Cardiac fibroblast (primary cell): ENCODE data around the gene PDE6H.

Source experiments
- DNase-seq, 2 donors: peaks; one replicate each; pipeline versions ENCODE4 v3.0.0 to v3.0.0-alpha.2; 2010; ENCODE audit warnings: low read depth in 2 of 2
- H3K4me3 ChIP-seq, 2 donors: replicated peaks in 1 of 2; 1 replicate in 1 of 2; 2 replicates in 1 of 2; pipeline ENCODE4 v1.5.1; 2011; ENCODE audit warnings: low read depth in 2 of 2, low read length in 2 of 2, mild to moderate bottlenecking in 2 of 2, moderate library complexity in 1 of 2
- CTCF ChIP-seq: IDR thresholded peaks from one replicate; pipeline ENCODE4 v1.5.1; 2011; ENCODE audit warnings: low read depth, mild to moderate bottlenecking, low read length, inconsistent platforms

Gene PDE6H

DNA sequence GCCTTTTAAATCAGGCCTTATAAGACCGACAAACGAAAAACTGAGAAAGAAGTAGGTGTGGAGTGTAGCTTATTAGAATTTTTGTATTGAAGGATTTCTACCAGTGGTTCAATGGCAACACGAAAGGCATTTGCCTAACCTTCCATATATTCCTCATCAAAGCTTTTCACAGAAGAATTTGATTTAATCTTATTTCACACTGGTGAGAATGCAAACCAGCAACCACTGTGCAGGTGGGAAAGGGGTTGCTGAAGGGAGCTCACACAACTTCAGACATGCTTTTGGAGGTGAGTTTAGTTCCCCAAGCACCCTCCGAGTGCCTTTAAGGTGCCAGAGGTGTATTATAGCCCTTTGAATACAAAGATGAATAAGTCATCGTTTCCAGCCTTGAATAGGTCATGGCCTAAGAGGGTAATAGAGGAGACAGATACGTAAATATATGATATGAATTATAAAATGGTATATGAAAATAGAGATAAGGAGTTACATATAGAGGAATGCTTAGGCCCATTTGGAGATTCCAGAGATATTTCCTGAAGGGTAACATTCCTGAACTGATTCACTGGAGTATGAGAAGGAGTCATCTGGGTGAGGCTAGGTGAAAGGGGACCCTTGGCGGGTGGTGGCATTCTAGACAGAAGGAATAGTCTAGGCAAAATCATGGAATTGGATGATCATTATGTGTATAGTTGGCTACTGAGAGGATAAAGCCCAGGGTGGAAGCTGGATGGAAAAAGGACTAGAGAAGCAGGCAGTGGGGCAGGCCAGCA, 40.9 kb upstream of the PDE6H start:
- no peak for TF ChIP-seq CTCF
- no peak overlapping the region for H3K4me3 ChIP-seq
- DNase-seq = no peak

- TF ChIP-seq CTCF = no peak
- no peak overlapping the region for H3K4me3 ChIP-seq
- DNase-seq = no peak
Observed at GRCh38 chr12:14934511-14934910, 38.3 kb upstream of the PDE6H start.

- DNase-seq = no peak
- H3K4me3 ChIP-seq = no peak overlapping the region
- TF ChIP-seq CTCF = no peak
Observed at GRCh38 chr12:14935031-14935430, 37.8 kb upstream of the PDE6H start.

DNA sequence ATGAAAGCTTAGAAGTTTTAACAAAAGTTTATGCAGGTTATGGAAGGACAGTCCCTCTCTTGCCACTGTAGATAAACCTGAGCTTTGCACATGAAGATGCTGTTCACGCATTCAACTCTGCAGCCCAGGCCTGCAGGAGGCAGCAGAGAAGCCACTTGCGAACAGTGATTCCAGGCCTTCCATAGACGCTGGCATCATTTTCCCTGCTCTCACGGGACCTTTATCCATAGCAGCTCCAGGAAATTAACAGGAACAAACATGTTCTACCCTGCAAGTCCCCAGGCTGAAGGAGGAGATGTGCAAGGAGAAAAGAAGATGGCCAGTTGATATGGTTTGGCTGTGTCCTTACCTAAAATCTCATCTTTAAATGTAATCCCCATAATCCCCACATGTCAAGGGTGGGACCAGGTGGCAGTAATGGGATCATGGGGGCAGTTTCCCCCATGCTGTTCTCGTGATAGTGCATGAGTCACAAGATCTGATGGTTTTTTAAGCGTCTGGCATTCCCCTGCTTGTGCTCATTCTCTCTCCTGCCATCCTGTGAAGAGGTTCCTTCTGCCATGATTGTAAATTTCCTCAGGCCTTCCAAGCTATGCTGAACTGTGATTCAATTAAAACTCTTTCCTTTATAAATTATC, 36.5 kb upstream of the PDE6H start:
- H3K4me3 ChIP-seq = no peak overlapping the region
- peak; percentile 29 for TF ChIP-seq CTCF
- no peak for DNase-seq

GRCh38 chr12:14937014-14937413, 35.8 kb upstream of the PDE6H start:
- H3K4me3 ChIP-seq = no peak overlapping the region
- peak in 1 of 2 donors; percentile 34 for DNase-seq
- no peak for TF ChIP-seq CTCF

GRCh38 chr12:14937689-14938088, 35.2 kb upstream of the PDE6H start:
- no peak overlapping the region for H3K4me3 ChIP-seq
- TF ChIP-seq CTCF = peak; percentile 17
- no peak for DNase-seq
